ENCODE data around the gene NECTIN1.

NECTIN1 gene

DNA sequence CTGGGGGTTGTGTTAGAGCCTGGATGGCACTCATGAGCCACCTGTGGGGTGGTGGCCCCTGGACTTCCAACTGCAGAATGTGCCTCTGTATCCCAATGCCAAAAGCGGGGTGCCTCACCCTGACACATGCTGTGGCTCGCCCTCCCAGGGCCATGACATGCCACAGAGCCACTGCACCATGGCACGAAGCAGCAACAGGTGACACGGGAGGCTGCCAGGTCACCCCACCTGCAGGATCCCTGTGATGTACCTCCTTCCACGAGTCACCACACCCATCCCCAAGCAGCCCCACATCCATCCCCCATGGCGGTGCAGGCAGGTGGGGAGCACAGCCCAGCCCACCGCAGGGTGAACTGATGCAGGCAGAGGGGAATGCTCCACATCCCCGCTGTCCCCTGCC is 14.8 kb downstream of the NECTIN1 start:
- DNase-seq (ENCODE audit: low read depth in 2 of 2, low spot score in 1 of 2) = no peak

DNA sequence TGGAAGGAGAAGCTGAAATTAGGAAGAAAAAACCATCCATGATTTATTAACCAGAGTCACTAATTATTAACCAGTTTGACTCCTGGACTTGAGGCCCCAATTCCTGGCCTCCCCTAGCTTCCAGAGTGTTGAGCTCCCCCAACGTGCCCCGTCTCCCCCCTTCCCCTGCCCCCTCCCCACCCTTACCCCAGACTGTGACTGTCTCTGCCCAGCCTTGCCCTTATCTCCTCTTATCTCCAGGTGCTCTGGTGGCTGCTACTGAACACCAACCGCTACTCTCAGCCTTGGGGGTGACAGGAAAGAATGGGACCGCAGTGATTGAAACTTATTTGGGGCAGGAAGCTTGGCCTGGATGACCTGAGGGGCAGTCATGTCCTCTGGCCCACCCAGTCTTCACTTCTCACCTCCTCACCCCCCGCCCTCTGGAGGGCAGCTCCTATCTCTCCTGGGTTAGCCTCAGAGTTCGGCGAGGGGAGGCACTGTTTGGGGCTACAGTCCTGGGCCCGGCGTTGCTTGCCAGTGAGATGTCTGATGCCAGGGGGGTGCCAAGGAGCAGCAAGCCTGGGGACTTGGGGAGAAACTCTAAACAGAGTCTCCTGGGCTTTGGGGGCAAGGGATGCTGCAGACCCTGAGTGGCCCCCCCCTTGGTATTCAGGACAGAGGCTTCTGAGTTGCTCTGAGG is 15.5 kb downstream of the NECTIN1 start:
- DNase-seq (ENCODE audit: low read depth in 2 of 2, low spot score in 1 of 2) = no peak

DNA sequence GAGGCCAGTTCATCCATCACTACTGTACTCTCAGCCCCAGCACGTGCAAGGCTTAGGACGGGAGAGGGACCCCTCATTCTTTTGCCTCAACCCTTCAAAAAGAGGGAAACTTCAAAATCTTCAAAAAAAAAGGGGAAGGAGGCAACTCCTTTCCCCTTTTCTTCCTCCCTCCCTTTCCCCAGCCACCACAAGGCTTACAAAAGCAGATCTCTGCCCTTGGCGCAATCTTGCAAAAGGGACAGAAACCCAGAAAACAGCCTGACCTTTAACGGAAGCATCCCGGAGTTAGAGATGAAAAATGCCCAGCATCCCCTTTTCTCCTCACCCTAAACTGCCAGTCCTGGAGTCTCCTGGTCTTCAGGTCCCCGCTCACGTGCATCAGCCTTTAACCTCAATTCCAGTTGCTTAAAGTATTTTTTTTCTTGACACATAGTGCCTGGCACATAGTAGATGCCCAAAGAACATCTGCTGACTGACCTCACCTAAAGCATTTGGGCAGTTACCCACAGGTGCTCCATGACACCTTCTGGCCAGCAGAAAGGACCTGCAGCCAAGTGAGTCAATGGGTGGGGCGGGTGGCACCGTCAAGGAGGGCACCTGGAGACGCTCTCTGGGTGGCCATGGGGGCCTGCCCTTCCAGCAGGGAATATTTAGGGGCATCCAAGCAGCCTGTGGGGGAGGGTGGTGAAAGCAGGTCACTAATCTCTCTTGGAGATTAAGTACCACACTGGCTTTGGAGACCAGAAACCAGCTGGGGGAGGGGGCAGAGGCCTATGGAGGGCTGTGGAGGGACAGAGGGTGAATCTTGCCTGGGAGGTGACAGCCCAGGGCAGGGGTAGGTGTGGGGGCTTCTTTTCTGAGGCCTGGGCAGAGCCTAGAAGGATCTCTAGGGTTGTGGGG is 16.3 kb downstream of the NECTIN1 start:
- no peak for DNase-seq (ENCODE audit: low read depth in 2 of 2, low spot score in 1 of 2)

DNA sequence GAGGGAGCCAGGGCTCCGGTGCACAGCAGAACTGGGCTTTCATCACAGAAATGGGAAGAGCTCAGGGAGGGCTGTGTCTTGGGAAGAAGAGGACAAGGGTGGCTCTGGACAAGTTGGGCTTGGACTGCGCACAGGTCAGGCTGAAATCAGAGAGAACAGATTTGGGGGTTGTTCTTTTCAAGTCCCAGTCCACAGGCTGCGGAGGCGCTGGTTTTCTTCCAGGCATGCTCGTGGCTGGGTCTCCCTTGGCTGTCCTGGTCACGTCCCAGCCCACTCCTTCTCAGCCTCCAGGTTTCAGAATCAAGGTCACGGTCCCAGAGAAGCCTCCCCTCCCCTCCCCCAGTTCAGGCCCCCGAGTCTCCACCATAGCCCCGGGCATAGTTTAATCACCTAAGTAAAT is 17.0 kb downstream of the NECTIN1 start:
- DNase-seq (ENCODE audit: low read depth in 2 of 2, low spot score in 1 of 2) = no peak

DNA sequence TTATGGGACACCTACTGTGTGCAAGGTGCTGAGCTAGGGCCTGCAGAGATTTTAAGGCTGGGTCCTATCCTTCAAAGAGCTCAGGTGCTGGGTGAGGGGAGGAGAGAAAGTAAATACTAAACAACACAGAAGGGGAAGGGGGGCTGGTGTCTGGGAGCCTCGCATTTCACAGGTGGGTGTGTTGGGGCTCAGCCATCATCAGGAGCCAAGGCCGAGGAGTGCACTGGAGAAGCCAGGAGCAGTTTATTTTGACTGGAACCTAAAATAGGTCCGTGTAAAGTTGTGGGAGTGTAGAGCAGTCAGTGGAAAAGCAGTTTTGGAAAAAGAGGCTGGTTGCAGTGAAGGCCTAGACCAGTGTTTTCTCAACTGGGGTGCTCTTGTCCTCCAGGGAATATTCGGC is 17.5 kb downstream of the NECTIN1 start:
- DNase-seq (ENCODE audit: low read depth in 2 of 2, low spot score in 1 of 2) = no peak

DNA sequence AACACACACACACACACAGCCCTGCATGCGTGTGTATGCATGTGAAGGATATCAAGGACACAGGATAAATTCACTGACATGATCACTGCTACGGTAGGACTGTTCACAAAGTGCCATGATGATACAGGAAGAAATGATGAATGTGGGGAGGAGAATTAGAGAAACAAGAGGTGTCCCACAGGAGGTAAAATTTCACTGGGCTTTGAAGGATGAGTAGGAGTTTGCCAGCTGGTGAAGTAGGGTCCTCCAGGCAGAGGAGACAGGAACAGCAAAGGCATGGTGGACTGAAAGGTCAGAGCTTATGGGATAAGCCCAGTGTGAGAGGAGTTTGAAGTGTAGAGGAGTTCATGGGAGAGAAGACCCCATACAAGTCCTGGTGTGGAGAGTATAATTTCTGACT is 18.6 kb downstream of the NECTIN1 start:
- DNase-seq (ENCODE audit: low read depth in 2 of 2, low spot score in 1 of 2) = no peak

DNA sequence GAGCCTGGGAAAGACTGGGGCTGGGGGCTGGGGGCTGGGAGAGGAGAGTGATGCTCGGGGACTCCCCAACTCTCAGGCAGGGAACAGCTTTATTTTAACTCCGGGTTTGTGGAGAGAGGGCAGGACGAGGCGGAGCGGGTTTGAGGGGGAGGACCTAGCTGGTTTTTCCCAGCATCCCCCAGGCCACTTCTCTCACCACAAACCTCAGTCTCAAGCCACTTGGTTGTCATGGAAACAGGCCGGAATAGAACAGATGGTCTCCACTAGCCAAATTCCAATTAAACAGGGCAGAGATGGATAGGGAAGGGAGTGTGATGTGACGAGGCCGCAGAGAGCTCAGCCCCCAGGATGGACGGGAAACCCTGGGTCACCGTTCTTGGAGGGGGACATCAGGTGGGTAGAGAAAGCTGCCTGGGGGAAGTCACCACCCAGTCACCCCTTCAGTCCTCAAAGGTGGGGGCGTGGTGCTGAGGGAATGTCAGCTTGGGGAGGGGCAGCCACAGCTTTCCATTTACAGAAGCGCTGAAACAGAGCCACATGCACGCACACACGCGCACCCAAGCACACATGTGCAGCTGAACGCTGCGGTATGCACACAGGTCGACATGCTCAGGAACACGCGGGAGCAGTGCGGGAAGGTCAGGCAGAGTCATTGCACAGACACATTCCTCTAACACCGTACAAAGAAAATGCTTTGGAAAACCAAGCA is 19.2 kb downstream of the NECTIN1 start:
- DNase-seq (ENCODE audit: low read depth in 2 of 2, low spot score in 1 of 2) = no peak

DNA sequence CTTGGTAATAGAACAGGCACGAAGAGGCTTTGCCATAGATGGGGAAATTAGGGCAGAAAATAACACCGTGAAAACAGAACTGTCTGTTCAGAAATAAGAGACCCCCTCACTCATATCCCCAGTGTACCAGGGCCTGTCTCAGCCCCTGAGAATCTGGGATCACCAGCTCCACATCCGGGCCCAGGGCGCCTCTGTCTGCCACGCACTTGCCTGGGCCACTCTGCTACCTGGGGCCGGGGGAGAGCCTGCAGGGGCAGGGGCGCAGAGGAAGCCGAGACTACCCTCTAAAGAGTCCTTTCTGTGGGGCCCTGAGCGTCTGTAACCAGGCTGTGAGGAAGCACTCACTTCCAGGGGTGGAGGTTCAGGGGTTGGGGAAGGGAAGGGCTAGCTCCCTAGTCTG is 19.8 kb downstream of the NECTIN1 start:
- DNase-seq (ENCODE audit: low read depth in 2 of 2, low spot score in 1 of 2) = no peak

DNA sequence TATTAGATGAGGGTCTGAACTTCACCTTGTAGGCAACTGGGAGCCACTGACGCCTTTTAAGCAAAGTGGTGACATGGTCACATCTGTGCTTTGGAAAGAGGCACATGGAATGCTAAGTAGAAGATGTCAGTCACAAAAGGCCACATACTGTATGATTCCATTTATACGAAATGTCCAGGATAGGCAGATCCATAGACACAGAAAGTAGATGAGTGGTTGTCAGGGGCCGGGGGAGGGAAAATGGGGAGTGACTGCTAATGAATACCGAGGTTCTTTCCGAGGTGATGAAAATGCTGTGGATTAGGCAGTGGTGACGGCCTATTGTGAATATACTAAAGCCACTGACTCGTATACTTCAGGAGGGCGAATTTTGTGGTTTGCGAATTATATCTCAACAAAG is 20.6 kb downstream of the NECTIN1 start:
- no peak for DNase-seq (ENCODE audit: low read depth in 2 of 2, low spot score in 1 of 2)

DNA sequence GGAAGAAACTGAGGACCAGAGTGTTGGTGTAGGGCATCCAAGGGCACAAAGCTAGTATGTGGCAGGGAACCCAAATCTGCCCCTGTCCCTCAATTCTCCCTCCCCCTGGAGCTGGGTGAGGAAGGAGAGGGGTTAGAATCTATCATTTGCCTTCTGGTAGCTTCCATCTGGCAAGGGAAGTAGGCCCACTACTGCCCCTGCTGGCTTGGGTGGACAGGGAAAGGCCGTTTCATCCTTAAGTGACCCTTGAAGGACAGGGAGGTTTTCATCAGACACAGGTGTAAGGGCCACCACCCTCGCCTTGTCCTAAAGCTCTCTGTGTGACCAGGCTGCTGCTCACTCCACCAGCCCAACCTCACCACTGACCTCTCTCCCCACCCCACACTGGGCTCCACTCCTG is 22.1 kb downstream of the NECTIN1 start:
- no peak for DNase-seq (ENCODE audit: low read depth in 2 of 2, low spot score in 1 of 2)

DNA sequence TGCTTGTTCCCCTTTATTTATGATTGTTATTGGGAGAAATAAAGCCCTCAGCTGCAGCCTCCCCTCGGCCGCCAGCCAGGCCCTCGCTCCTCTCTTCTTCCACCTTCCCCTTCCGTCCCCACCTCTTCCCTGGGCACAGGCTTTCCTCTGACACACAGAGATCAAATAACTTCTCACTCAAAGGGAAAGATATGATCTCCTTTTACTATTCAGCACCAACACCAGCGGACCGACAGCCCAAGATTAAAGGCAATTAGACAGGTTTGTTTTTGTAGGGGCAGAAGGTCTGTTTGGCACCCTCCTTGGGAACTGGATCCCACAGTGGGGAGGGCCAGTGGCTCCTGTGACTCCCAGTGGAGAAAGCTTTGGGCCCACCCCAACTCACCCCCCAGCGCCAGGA is 23.0 kb downstream of the NECTIN1 start:
- DNase-seq (ENCODE audit: low read depth in 2 of 2, low spot score in 1 of 2) = no peak

DNA sequence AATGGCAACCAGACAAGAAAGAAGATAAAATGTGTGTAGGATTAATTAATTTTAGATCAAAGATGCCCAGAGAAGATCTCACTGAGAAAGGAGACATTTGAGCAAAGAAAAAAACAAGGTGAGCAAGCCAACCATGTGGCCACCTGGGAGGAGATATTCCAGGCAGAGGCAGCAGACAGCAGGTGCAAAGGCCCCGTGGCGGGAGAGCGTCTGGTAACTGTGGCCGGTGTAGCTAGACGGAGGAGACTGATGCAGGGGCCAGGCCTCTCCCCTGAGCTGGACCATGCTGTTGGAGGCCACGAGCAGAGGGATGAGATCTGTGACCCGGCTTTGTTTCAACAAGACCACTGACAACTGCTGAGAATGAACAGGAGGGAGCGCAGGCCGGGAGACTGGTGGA is 23.6 kb downstream of the NECTIN1 start:
- no peak for DNase-seq (ENCODE audit: low read depth in 2 of 2, low spot score in 1 of 2)

DNA sequence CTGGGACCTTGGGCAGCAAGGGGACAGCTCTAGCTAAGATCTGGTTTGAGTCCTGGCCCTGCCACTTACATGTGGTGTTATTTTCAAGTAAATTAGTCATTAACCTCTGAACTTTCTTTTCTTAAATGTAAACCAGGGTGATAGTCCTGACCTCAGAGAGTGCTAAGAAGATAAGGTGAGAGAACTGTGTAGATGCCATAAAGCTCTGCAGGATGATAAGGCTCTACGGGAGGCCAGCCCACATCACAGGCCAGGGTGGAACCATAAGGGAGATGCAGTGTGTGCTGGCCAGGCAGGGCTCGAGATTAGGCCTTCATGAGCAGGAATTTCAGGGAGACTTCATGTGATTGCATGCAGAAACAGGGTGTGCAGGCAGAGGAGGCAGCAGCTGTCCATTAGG is 24.2 kb downstream of the NECTIN1 start:
- DNase-seq (ENCODE audit: low read depth in 2 of 2, low spot score in 1 of 2) = no peak

DNA sequence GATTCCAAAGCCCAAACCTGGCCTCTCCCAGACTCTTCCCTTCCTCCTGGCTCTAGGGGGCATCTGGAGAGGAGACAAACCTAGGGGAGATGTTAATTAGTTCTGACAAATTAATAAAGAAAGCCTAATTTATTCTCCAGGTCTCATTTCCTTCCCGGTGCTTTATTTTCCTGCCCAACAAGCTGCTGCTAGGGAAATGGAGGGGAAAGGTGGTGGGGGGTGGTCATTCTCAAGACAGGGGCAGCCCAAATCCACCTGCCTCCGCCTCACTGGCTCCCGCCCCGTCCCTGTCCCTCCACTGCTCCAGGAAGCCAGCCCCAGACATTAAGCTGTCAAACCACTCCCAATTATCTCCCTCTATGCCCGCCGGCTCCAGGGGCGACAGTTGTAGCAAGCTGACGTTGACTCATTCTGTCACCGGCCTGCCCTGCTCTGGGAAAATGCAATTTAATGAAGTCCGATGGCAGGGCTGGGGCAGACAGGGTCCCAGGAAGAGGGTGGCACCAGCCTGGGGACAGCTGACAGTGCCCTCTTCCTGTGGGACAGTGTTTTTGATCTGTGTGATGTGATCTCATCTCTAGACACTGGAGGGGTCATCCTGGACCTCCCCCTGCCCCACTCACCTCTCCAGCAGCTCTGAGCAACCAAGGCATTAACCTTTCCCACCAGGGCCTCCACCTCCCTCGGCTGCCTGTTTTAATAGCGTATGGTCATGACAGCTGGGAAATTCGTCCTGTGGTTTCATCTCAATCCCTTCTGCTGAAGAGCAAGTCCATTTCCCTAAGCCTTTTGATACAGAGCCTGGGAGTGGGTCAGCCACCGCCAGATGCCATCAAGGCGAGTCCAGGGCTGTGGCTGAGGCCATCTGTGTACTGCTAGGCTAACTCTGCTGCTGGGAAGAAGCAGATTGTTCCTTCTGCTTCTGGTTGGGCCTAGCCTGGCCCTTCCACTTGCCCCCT is 27.1 kb downstream of the NECTIN1 start:
- DNase-seq (ENCODE audit: low read depth in 2 of 2, low spot score in 1 of 2) = no peak

DNA sequence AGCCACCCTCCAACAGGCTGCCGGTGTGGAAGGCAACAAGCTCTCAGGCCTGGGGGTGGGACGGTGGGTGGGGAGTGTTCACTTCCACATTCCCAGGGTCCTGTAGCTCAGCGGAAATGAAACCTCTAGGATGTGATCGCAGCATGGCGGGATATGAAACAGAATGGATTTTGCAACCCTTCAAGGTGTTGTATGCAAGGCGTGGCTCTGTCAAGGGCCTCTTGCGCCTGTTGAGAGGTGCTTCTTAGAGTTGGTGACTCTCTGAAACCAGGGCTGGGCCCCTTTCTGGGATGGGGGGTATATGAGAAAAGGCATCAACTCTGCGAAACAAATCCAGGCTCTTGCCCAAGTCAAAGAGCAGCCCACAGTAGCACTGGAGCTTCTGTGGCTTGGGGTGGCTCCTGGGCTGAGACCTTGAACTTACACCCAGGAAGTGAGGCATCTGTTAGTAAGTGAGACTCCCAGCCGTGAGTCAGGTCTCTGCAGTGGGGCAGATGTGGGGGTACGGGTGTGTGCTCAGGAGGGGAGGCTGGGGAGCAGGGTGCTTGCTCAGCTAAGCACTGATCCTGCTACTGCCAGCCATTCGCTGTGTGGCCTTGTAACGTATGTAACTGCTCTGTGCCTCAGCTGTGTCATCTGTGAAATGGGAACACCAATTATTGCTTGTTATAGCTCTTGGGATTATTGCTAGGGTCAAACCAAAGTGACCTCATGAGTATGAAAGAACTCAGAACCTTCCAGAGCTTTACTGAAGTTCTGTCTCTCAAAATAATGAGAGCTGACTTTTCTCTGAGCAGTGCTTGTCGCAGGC is 28.3 kb downstream of the NECTIN1 start:
- no peak for DNase-seq (ENCODE audit: low read depth in 2 of 2, low spot score in 1 of 2)

DNA sequence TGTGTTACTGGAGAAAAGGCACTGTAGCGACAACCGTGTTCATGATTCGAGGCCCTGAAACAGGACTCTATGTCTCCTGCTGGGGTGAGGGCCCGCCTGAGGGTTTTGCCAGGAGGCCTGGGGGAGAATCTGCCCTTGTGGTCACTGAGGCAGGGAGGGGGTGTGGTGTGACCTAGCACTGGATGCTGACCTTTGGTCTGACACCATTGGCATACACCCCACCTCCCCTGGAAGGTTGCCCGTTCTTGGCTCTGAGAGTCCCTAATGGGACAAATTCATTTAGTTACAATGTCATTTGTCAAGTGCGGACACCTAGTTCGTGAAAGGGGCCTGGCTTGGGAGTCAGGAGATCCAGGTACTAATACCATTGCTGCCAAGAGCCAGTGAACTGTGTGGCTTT is 29.0 kb downstream of the NECTIN1 start:
- DNase-seq (ENCODE audit: low read depth in 2 of 2, low spot score in 1 of 2) = no peak

DNA sequence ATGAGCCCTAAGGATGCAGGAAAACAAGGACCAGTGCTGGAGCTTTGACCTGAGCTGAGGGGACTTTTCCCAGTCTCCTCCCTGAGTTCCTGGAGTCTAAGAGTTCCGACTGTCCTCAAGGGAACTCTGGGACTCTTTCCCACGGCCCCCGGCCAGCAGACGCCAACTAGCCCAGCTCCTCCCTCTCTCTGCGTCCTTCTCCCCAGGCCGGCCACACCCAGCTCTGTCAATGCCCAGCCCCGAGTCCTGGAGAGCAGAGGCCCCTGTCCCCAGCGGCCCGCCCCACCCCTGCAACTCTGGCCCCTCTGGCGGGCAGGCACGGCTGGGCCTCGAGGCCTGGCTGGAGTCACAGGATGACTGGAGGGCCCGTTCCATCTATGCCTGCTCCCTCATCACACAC is 29.8 kb downstream of the NECTIN1 start:
- DNase-seq (ENCODE audit: low read depth in 2 of 2, low spot score in 1 of 2) = no peak

DNA sequence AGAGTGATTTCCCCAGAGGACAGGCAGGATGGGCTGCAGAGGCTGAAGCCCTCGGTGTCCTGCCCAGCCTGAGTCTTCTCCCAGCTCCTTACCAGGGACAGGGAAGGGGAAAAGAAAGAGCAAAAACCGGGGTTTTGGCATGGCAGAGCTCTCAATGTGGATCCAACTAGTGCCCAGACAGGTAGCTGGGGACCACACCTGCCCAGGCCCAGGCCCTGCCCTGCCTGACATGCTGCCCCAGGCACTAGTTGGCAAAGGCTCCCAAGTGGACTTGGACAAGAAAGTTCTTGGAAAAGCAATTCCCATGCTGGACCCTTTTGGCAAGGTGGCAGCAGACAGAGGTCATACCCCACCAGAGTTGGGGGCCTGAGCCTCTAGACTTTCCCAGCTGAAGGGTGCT is 31.1 kb downstream of the NECTIN1 start:
- DNase-seq (ENCODE audit: low read depth in 2 of 2, low spot score in 1 of 2) = no peak

DNA sequence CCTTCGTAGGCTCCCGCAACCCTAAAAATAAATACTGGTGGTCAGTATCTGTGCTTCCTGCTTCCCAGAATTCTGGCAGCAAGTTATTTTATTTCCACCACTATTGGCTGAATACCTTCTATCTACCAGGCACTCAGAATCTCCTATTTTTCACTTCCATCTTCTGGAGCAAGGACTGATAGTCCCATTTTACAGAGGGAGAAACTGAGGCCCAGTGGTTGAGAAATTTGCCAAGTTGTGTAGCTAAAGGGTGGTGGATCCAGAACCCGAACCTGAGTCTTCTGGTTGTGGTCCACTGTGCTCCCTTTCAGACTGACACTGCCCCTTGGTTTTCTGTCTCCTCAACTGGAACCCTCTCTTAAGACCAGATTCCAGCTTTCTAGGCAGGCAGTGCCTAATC is 31.6 kb downstream of the NECTIN1 start:
- DNase-seq (ENCODE audit: low read depth in 2 of 2, low spot score in 1 of 2) = no peak
